Chondrocyte (in vitro differentiated cells): ENCODE data around the gene ADGRB3. TPM values are rescaled to one million over a fixed set of nuclear protein-coding genes. Genes with fewer than 3 reads are reported as not detected.

Source experiments
- DNase-seq: peaks from one replicate; pipeline ENCODE4 v3.0.0; 2021; ENCODE audit warnings: mixed read lengths, low spot score
- H3K27ac Mint-ChIP-seq: one replicate; pipeline ENCODE4 v1.8.0; 2021; ENCODE audit warnings: mild to moderate bottlenecking, moderate library complexity, mixed read lengths; ENCODE audit not compliant: unreplicated experiment
- H3K27me3 Mint-ChIP-seq: 2 replicates; pipeline ENCODE4 v1.8.0; 2021; ENCODE audit warnings: low read depth, mixed read lengths
- H3K36me3 Mint-ChIP-seq: 2 replicates; pipeline ENCODE4 v1.8.0; 2021; ENCODE audit warnings: low read depth, mixed read lengths
- H3K4me1 Mint-ChIP-seq: 2 replicates; pipeline ENCODE4 v1.8.0; 2021; ENCODE audit warnings: low read depth, mild to moderate bottlenecking, mixed read lengths
- H3K4me3 Mint-ChIP-seq: one replicate; pipeline ENCODE4 v1.8.0; 2021; ENCODE audit warnings: mild to moderate bottlenecking, moderate library complexity, mixed read lengths; ENCODE audit not compliant: unreplicated experiment
- H3K9me3 Mint-ChIP-seq: 2 replicates; pipeline ENCODE4 v1.8.0; 2021; ENCODE audit warnings: low read depth, mixed read lengths
- total RNA-seq: library from RNA; stranded (reverse); gene quantifications from 3 replicates; pipeline ENCODE4 v1.2.1, GENCODE V29; 2021
- TF ChIP-seq, protein P1 (sequence below): fragments of 200-600 bp; sonication (generic); IDR thresholded peaks from 2 replicates; pipeline ENCODE4 v1.5.0; 2021; ENCODE audit warnings: antibody characterized with exemption, mild to moderate bottlenecking, moderate library complexity

ADGRB3 gene
- total RNA-seq, 1 donor from 2014 or later: not detected

DNA sequence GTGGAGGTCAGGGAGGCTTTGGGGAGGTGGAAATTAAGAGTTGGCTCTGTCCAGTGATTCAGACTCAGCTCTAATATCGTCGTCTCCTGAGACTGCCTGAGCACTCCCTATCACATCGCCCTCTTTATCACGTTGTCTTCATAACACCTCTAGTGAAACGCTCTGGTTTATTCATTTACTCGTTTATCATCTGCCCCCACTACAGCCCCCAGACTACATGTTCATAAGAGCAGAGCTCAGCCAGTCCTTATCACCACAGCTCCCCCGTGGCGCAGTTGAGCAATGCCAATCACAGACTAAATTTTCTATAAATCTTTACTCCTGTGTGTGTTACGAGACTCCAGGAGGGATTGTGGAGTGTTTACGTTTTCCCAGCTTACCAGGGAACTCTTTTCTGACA, 316.2 kb downstream of the ADGRB3 start:
- TF ChIP-seq, protein P1, sequence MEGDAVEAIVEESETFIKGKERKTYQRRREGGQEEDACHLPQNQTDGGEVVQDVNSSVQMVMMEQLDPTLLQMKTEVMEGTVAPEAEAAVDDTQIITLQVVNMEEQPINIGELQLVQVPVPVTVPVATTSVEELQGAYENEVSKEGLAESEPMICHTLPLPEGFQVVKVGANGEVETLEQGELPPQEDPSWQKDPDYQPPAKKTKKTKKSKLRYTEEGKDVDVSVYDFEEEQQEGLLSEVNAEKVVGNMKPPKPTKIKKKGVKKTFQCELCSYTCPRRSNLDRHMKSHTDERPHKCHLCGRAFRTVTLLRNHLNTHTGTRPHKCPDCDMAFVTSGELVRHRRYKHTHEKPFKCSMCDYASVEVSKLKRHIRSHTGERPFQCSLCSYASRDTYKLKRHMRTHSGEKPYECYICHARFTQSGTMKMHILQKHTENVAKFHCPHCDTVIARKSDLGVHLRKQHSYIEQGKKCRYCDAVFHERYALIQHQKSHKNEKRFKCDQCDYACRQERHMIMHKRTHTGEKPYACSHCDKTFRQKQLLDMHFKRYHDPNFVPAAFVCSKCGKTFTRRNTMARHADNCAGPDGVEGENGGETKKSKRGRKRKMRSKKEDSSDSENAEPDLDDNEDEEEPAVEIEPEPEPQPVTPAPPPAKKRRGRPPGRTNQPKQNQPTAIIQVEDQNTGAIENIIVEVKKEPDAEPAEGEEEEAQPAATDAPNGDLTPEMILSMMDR: no peak
- DNase-seq: no peak
- no peaks in the 10 kb centered on the region for H3K36me3 Mint-ChIP-seq
- peaks cover 6% of the 10 kb centered on the region for H3K27me3 Mint-ChIP-seq
- no peaks in the 10 kb centered on the region for H3K4me1 Mint-ChIP-seq
- H3K4me3 Mint-ChIP-seq: no peak overlapping the region
- H3K27ac Mint-ChIP-seq: no peak overlapping the region
- no peaks in the 10 kb centered on the region for H3K9me3 Mint-ChIP-seq

DNA sequence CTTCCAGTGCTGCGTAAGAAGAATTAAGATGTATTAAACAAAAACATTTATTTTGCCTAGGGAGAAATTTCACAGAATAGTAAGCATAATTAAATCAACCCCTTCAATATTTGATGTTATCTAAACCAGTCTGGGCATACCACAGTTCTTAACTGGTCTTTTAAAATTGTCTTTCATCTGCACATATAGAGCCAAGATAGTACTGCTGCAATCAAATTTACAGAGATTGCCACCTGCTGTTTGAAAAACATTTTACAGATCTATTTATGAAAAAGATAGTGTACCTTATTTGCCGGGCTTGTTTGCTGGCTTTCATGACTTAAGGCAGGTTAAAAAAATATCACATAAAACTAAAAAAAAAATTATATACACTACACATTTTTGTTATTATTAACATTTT, 323.2 kb downstream of the ADGRB3 start:
- Mint-ChIP-seq H3K27me3 (peaks cover 12% of the 10 kb centered on the region), H3K4me1 (no peaks in the 10 kb centered on the region), H3K27ac (no peak overlapping the region), H3K9me3 (no peaks in the 10 kb centered on the region), H3K4me3 (no peak overlapping the region), H3K36me3 (no peaks in the 10 kb centered on the region)
- TF ChIP-seq, protein P1: peak; percentile 62
- DNase-seq: no peak

DNA sequence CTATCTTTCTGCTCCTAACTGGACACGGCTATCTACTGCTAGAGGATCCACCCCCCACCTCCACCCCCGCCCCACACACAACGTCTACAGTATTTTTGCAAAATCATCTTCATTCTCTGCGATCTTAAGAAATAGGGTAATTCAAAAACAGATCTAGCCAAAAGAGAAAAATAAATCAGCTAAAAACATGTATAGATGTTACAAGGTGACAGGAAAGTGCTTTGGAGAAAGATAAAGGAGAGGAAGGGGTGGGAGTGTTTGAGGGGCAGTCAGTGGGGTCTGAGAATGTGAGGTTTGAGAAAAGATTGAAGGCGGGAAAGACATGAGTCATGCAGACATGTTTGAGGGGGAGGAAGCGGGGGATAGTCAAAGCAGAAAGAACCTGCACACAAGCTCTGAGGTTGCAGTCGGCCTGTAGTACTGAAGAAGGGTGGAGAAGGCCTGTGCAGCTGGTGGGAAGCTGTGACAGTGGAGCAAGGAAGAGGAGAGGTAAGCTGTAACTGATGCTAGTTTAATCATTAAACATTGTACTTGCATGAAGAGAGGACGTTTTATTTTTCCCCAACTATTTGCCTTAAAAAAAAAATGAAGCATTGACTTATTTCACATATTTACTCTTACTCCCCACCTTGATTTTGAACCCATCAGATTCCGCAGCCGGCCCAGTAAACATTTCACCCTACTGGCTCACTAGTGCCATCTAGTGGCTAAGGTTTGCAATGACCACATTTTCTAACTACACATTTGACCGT, 332.6 kb downstream of the ADGRB3 start:
- Mint-ChIP-seq H3K36me3 (no peaks in the 10 kb centered on the region), H3K4me1 (peaks cover 8% of the 10 kb centered on the region), H3K27me3 (peaks cover 13% of the 10 kb centered on the region), H3K4me3 (no peak overlapping the region), H3K9me3 (no peaks in the 10 kb centered on the region), H3K27ac (no peak overlapping the region)
- TF ChIP-seq, protein P1: peak; percentile 95
- no peak for DNase-seq

DNA sequence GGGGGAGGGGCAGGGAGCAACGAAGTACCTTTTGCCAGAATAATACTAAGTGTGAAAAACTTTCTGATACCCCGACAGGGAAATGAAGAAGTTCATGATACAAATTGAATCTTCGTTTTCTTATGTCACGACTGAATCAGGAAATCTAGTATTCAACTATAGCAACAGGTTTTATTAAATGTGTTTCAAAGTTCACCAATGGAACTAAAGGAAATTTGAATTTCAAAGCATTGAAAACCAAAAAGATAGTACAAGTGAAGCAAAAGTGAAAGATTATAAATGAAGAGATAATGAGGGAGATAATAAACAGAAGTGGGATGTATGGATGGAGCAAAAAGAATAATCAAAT, 333.2 kb downstream of the ADGRB3 start:
- TF ChIP-seq, protein P1: peak; percentile 49
- Mint-ChIP-seq H3K27ac (no peak overlapping the region), H3K9me3 (no peaks in the 10 kb centered on the region), H3K27me3 (peaks cover 10% of the 10 kb centered on the region), H3K4me3 (no peak overlapping the region), H3K4me1 (peaks cover 8% of the 10 kb centered on the region), H3K36me3 (no peaks in the 10 kb centered on the region)
- no peak for DNase-seq

DNA sequence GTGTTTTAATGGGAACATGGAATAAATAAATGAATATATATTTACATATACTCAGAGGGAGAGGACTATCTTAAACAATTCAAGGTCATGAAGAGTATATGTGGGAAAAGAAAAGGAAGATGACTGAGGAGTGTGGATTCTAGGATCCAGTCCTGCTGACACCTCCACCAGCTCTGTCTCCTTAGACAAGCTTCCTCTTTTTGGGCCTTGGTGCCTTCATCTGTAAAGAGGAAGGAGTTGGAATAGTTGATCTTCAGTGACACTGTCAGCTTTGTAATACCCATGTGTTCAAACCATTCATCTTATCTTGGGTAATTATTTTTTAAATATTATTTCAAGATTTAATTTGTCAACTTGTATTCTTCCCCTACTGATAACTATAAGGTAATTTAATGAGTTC, 338.0 kb downstream of the ADGRB3 start:
- H3K9me3 Mint-ChIP-seq: no peaks in the 10 kb centered on the region
- H3K27ac Mint-ChIP-seq: no peak overlapping the region
- H3K36me3 Mint-ChIP-seq: no peaks in the 10 kb centered on the region
- no peak overlapping the region for H3K4me3 Mint-ChIP-seq
- DNase-seq: no peak
- TF ChIP-seq, protein P1: no peak
- peaks cover 9% of the 10 kb centered on the region for H3K4me1 Mint-ChIP-seq
- no peaks in the 10 kb centered on the region for H3K27me3 Mint-ChIP-seq
